Regular cardiac myocyte (primary cell): Measurements from ENCODE around the gene TGFBI. TPM values are rescaled to one million over a fixed set of nuclear protein-coding genes. Genes with fewer than 3 reads are reported as not detected.

Experiments
- total RNA-seq: library from RNA; depleted of rRNA; stranded (reverse); fragments of >200 nt; gene quantifications from 2 replicates; pipeline ENCODE4 v1.2.3, GENCODE V29; 2014

TGFBI gene
- 601 and 2,751 TPM in 2 replicates for total RNA-seq

GRCh38 chr5:136028782-136029742 is at the start of gene TGFBI:
Gene TGFBI (plus strand): TSS chr5:136028988. CDS start chr5:136029056, 68 bp downstream.

Other genes with a start within 250 kb of the TGFBI start
- not detected in 2 replicates for gene SLC25A48, start 194.3 kb upstream of the TGFBI start, total RNA-seq
- not detected in 2 replicates for gene IL9, start 133.1 kb upstream of the TGFBI start, total RNA-seq
- gene LECT2, start 74.0 kb upstream of the TGFBI start, total RNA-seq, result not detected in 2 replicates
- 48.2 and 49.7 TPM in 2 replicates for gene SMAD5, start 103.9 kb downstream of the TGFBI start, total RNA-seq
- gene SMIM32, start 164.2 kb downstream of the TGFBI start, total RNA-seq, result under 0.01 TPM in 1 of 2 replicates, not detected in the other